ENCODE results near the gene NCEH1. TPM values are rescaled to one million over a fixed set of nuclear protein-coding genes. Genes with fewer than 3 reads are reported as not detected.
"Not testable (repeated sequence)": the region's sequence is repeated elsewhere in the genome, so short reads cannot be mapped to it uniquely, and the experiment has no call there.

NCEH1 gene
- total and polyA plus RNA-seq, 7 donors, result 2.6 to 12.0 (median 5.1) TPM

- no peaks in the 10 kb centered on the region for H3K9me3 ChIP-seq
- DNase-seq, result no peak
- H3K36me3 ChIP-seq (ENCODE audit: insufficient read depth in 1 of 2, low read depth in 1 of 2), result no peaks in the 10 kb centered on the region
- H3K4me3 ChIP-seq, result peak overlapping the region; percentile 53
- WGBS, 3 donors, result 22 to 28% (median 25%) methylated on average over 7 of the region's 7 CpGs
- ATAC-seq, result peak; percentile 50 to 88 (median 68)
- H3K27ac ChIP-seq, result no peak overlapping the region
- H3K27me3 ChIP-seq (ENCODE audit: insufficient read depth in 3 of 3, low read length in 2 of 3), result no peaks in the 10 kb centered on the region
- intact Hi-C loops (cut with DNase I), result loop anchor here (2.0 to 10.0 kb wide), 3 partner anchors 51 to 107 kb away; no protein-coding TSS in a partner anchor
- peak; percentile 72 for TF ChIP-seq CTCF (IDR thresholded peaks at IDR 0.05)
- peaks cover 7% of the 10 kb centered on the region for H3K4me1 ChIP-seq
Measured at GRCh38 chr3:172595664-172596393, 115.0 kb downstream of the NCEH1 start.

- not testable (repeated sequence) for H3K36me3 ChIP-seq (ENCODE audit: insufficient read depth in 1 of 2, low read depth in 1 of 2); H3K27me3 ChIP-seq (ENCODE audit: insufficient read depth in 3 of 3, low read length in 2 of 3); H3K4me1 ChIP-seq; ATAC-seq; DNase-seq; H3K9me3 ChIP-seq
- 77 to 79% (median 79%) methylated on average over 11 of the region's 11 CpGs for WGBS, 3 donors
- intact Hi-C loops (cut with DNase I), result loop anchor here (5.0 to 10.0 kb wide), 2 partner anchors 50 to 103 kb away; no protein-coding TSS in a partner anchor
- H3K4me3 ChIP-seq, result peak overlapping the region; percentile 28
- peak overlapping the region; percentile 30 for H3K27ac ChIP-seq
Measured at GRCh38 chr3:172594900-172595663, 115.8 kb downstream of the NCEH1 start.

- Histone ChIP-seq H3K27me3 (ENCODE audit: insufficient read depth in 3 of 3, low read length in 2 of 3) (no peaks in the 10 kb centered on the region), H3K9me3 (no peaks in the 10 kb centered on the region), H3K27ac (no peak overlapping the region), H3K4me3 (no peak overlapping the region), H3K36me3 (ENCODE audit: insufficient read depth in 1 of 2, low read depth in 1 of 2) (no peaks in the 10 kb centered on the region), H3K4me1 (peaks cover 7% of the 10 kb centered on the region)
- ATAC-seq (no peak), DNase-seq (no peak)
- 91 to 93% (median 92%) methylated on average over 11 of the region's 11 CpGs for WGBS, 3 donors
- intact Hi-C loops (cut with DNase I), result loop anchor here in 1 of 2 donors (10.0 kb wide), 1 partner anchor 48 kb away; no protein-coding TSS in a partner anchor
- TF ChIP-seq CTCF (IDR thresholded peaks at IDR 0.05), result no peak
Measured at GRCh38 chr3:172592898-172593669, 117.8 kb downstream of the NCEH1 start.

GRCh38 chr3:172591876-172592771 is 118.7 kb downstream of the NCEH1 start:
- no peaks in the 10 kb centered on the region for H3K27me3 ChIP-seq (ENCODE audit: insufficient read depth in 3 of 3, low read length in 2 of 3)
- DNase-seq (no peak), ATAC-seq (no peak)
- peaks cover 7% of the 10 kb centered on the region for H3K4me1 ChIP-seq
- intact Hi-C loops (cut with DNase I), result loop anchor here in 1 of 2 donors (10.0 kb wide), 1 partner anchor 47 kb away; no protein-coding TSS in a partner anchor
- WGBS, 3 donors, result 82 to 93% (median 87%) methylated on average over 11 of the region's 11 CpGs
- no peaks in the 10 kb centered on the region for H3K36me3 ChIP-seq (ENCODE audit: insufficient read depth in 1 of 2, low read depth in 1 of 2)
- H3K4me3 ChIP-seq, result no peak overlapping the region
- no peaks in the 10 kb centered on the region for H3K9me3 ChIP-seq
- no peak overlapping the region for H3K27ac ChIP-seq
- TF ChIP-seq CTCF (IDR thresholded peaks at IDR 0.05), result no peak

All from psoas muscle (tissue), 8 donors.